Liver (tissue), 3 donors: ENCODE results near the gene NCAM2.

ENCODE experiments used
- ATF3 ChIP-seq: IDR thresholded peaks from 2 replicates; pipeline ENCODE4 v1.6.1; 2016; ENCODE audit warnings: antibody characterized with exemption
- CTCF ChIP-seq: fragments of 150-350 bp; IDR thresholded peaks from 2 replicates; pipeline ENCODE4 v1.5.1; 2017; ENCODE audit warnings: improper control_type of control experiment, low read depth, low read length; ENCODE audit not compliant: missing input control
- FOXA1 ChIP-seq: IDR thresholded peaks from 2 replicates; pipeline ENCODE4 v1.6.1; 2016; ENCODE audit warnings: antibody characterized with exemption
- JUND ChIP-seq, 2 donors: IDR thresholded peaks; 2 replicates each; pipeline ENCODE4 v1.6.1; 2016; ENCODE audit warnings: antibody characterized with exemption in 2 of 2
- donor health status: healthy.
- donor health status: healthy.

- TF ChIP-seq CTCF (no peak), FOXA1 (no peak), JUND (IDR thresholded peaks at IDR 0.05) (no peak), ATF3 (no peak)
These were observed 207.4 kb downstream of the NCAM2 start for GRCh38 chr21:21205604-21206003.
